ENCODE measurements around the gene ZNF860.

DNA sequence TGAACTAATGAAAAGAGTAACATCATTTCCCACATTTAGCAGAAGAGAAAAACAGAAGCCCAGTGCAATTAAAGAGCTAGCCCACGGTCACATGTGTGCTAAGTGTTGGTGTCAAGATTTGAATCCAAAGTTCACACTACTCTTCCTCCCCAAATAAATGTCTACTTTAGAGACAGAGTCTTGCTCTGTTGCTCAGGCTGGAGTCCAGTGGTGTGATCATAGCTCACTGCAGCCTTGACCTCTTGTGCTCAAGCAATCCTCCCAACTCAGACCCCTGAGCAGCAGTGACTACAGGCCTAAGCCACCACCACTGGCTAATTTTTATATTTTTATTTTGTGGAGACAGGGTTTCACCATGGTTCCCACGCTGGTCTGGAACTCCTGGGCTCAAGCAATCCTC lies 5.2 kb upstream of the ZNF860 start:
- TF ChIP-seq, protein P1, sequence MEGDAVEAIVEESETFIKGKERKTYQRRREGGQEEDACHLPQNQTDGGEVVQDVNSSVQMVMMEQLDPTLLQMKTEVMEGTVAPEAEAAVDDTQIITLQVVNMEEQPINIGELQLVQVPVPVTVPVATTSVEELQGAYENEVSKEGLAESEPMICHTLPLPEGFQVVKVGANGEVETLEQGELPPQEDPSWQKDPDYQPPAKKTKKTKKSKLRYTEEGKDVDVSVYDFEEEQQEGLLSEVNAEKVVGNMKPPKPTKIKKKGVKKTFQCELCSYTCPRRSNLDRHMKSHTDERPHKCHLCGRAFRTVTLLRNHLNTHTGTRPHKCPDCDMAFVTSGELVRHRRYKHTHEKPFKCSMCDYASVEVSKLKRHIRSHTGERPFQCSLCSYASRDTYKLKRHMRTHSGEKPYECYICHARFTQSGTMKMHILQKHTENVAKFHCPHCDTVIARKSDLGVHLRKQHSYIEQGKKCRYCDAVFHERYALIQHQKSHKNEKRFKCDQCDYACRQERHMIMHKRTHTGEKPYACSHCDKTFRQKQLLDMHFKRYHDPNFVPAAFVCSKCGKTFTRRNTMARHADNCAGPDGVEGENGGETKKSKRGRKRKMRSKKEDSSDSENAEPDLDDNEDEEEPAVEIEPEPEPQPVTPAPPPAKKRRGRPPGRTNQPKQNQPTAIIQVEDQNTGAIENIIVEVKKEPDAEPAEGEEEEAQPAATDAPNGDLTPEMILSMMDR (IDR thresholded peaks at IDR 0.05; ENCODE audit: low read depth, low read length) = no peak
- no peak for TF ChIP-seq POLR2A (IDR thresholded peaks at IDR 0.05; ENCODE audit: extremely low read depth, insufficient read length)
